ENCODE results near the gene CMC1. TPM values are rescaled to one million over a fixed set of nuclear protein-coding genes. Genes with fewer than 3 reads are reported as not detected.

Gene CMC1
- total and polyA plus RNA-seq, 2 donors from 2014 or later, result 20.0 to 71.0 TPM

DNA sequence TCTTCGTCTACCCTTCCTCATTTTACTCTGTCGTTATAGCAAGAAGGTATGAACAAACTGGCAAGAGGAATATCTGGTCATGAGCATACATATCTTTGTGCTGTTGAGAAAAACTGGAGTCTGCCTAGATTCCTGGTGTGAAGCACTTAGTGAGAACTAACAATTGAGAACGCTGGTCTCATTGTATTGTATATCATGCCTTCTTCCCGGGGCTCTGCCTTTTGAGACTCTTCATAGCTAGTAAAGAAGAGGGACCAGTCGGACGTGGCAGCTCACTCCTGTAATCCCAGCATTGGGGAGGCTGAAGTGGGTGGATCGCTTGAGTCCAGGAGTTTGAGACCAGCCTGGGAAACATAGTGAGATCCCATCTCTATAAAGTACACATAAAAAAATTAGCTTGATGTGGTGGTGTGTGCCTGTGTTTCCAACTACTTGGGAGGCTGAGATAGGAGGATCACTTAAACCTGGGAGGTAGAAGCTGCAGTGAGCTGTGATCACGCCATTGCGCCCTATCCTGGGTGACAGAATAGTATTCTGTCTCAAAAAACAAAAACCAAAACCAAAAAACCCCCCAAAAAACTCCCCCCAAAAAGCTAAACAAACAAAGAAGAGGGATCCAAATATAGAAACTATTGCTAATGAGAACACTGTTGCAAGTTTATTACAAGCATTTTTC is 11.8 kb downstream of the CMC1 start:
- no peak for FAIRE-seq
- H3K4me3 ChIP-seq (ENCODE audit: low read length in 3 of 3), result no peak overlapping the region
- TF ChIP-seq, protein P1, sequence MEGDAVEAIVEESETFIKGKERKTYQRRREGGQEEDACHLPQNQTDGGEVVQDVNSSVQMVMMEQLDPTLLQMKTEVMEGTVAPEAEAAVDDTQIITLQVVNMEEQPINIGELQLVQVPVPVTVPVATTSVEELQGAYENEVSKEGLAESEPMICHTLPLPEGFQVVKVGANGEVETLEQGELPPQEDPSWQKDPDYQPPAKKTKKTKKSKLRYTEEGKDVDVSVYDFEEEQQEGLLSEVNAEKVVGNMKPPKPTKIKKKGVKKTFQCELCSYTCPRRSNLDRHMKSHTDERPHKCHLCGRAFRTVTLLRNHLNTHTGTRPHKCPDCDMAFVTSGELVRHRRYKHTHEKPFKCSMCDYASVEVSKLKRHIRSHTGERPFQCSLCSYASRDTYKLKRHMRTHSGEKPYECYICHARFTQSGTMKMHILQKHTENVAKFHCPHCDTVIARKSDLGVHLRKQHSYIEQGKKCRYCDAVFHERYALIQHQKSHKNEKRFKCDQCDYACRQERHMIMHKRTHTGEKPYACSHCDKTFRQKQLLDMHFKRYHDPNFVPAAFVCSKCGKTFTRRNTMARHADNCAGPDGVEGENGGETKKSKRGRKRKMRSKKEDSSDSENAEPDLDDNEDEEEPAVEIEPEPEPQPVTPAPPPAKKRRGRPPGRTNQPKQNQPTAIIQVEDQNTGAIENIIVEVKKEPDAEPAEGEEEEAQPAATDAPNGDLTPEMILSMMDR (IDR thresholded peaks at IDR 0.05; ENCODE audit: borderline replicate concordance, extremely low read depth, insufficient read depth), result no peak
- H3K27me3 ChIP-seq (ENCODE audit: control insufficient read depth, insufficient read depth, low read length), result no peaks in the 10 kb centered on the region
- no peak overlapping the region for H3K9ac ChIP-seq (ENCODE audit: low read length in 3 of 3)
- no peak for DNase-seq
- H3K27ac ChIP-seq (ENCODE audit: low read depth in 2 of 2, low read length in 2 of 2), result no peak overlapping the region
- no peaks in the 10 kb centered on the region for H3K9me3 ChIP-seq (ENCODE audit: control insufficient read depth in 2 of 3, insufficient read depth in 1 of 3, low read length in 3 of 3)
- H3K36me3 ChIP-seq (ENCODE audit: control insufficient read depth in 2 of 3, insufficient read depth in 3 of 3, low read length in 3 of 3), result no peaks in the 10 kb centered on the region
- intact Hi-C loops (cut with DNase I), result no loop called here
- peaks cover 0 to 7% (median 0%) of the 10 kb centered on the region in 3 donors for H3K4me1 ChIP-seq (ENCODE audit: control insufficient read depth in 2 of 3, insufficient read depth in 2 of 3, low read depth in 1 of 3, low read length in 3 of 3)

DNA sequence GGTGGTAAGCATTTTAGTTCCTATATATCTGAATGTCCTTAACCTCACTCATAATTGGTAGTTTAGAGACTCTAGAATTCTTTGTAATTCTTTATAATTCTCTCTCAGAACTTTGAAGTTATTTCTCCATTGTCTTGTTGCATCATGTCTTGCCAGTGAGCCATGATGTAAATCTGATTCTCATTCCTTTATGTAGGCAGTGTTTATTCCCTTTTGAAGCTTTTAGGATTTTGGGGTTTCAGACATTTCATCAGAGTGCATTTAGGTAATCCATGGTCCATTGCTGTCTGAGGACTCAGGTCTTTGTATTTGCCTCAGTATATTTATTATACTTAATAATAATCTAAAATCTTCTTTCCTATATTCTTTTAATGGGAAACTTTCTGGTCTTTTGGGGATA is 20.6 kb downstream of the CMC1 start:
- FAIRE-seq, result no peak
- TF ChIP-seq, protein P1 (IDR thresholded peaks at IDR 0.05; ENCODE audit: borderline replicate concordance, extremely low read depth, insufficient read depth), result no peak
- Histone ChIP-seq H3K27me3 (ENCODE audit: control insufficient read depth, insufficient read depth, low read length) (no peaks in the 10 kb centered on the region), H3K9ac (ENCODE audit: low read length in 3 of 3) (no peak overlapping the region), H3K9me3 (ENCODE audit: control insufficient read depth in 2 of 3, insufficient read depth in 1 of 3, low read length in 3 of 3) (no peaks in the 10 kb centered on the region), H3K27ac (ENCODE audit: low read depth in 2 of 2, low read length in 2 of 2) (no peak overlapping the region), H3K4me1 (ENCODE audit: control insufficient read depth in 2 of 3, insufficient read depth in 2 of 3, low read depth in 1 of 3, low read length in 3 of 3) (peaks cover 0 to 2% (median 0%) of the 10 kb centered on the region in 3 donors), H3K36me3 (ENCODE audit: control insufficient read depth in 2 of 3, insufficient read depth in 3 of 3, low read length in 3 of 3) (peaks cover 0 to 5% (median 0%) of the 10 kb centered on the region in 3 donors), H3K4me3 (ENCODE audit: low read length in 3 of 3) (no peak overlapping the region)
- intact Hi-C loops (cut with DNase I), result no loop called here
- DNase-seq, result no peak

DNA sequence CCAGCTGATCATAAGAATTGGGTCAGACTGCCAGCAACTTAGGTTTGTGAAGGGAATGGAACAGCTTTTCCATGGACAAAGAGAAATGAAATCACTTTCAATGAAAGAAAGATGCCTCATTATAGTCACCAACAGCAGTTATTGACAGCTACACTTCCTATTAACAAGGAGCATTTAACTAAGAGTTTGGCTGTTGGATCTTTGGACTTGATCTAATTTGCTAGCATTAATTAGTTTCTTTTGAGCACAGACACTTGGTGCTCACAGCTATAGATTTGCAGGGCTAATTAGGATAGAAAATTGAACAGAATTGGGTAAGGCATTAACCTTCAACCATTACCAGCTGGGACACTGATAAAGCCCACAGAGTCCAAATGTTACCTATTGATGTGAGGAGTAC is 24.2 kb downstream of the CMC1 start:
- Histone ChIP-seq H3K9me3 (ENCODE audit: control insufficient read depth in 2 of 3, insufficient read depth in 1 of 3, low read length in 3 of 3) (no peaks in the 10 kb centered on the region), H3K27ac (ENCODE audit: low read depth in 2 of 2, low read length in 2 of 2) (no peak overlapping the region), H3K9ac (ENCODE audit: low read length in 3 of 3) (no peak overlapping the region), H3K27me3 (ENCODE audit: control insufficient read depth, insufficient read depth, low read length) (no peaks in the 10 kb centered on the region), H3K4me1 (ENCODE audit: control insufficient read depth in 2 of 3, insufficient read depth in 2 of 3, low read depth in 1 of 3, low read length in 3 of 3) (peaks cover 0 to 2% (median 0%) of the 10 kb centered on the region in 3 donors), H3K36me3 (ENCODE audit: control insufficient read depth in 2 of 3, insufficient read depth in 3 of 3, low read length in 3 of 3) (peaks cover 0 to 5% (median 0%) of the 10 kb centered on the region in 3 donors), H3K4me3 (ENCODE audit: low read length in 3 of 3) (no peak overlapping the region)
- TF ChIP-seq, protein P1 (IDR thresholded peaks at IDR 0.05; ENCODE audit: borderline replicate concordance, extremely low read depth, insufficient read depth), result no peak
- FAIRE-seq (no peak), DNase-seq (no peak)
- intact Hi-C loops (cut with DNase I), result no loop called here

Measured in kidney (tissue), 14 donors.